GM12873 (cell line): ENCODE results near the gene HIPK2.

Experiments
- TF ChIP-seq, protein P1 (sequence below): IDR thresholded peaks from 2 replicates; pipeline ENCODE4 v1.5.1; 2012; ENCODE audit warnings: low read depth, mild to moderate bottlenecking, moderate library complexity, low read length, control low read depth; ENCODE audit not compliant: insufficient read depth; ENCODE audit errors: missing control alignments

The HIPK2 gene

DNA sequence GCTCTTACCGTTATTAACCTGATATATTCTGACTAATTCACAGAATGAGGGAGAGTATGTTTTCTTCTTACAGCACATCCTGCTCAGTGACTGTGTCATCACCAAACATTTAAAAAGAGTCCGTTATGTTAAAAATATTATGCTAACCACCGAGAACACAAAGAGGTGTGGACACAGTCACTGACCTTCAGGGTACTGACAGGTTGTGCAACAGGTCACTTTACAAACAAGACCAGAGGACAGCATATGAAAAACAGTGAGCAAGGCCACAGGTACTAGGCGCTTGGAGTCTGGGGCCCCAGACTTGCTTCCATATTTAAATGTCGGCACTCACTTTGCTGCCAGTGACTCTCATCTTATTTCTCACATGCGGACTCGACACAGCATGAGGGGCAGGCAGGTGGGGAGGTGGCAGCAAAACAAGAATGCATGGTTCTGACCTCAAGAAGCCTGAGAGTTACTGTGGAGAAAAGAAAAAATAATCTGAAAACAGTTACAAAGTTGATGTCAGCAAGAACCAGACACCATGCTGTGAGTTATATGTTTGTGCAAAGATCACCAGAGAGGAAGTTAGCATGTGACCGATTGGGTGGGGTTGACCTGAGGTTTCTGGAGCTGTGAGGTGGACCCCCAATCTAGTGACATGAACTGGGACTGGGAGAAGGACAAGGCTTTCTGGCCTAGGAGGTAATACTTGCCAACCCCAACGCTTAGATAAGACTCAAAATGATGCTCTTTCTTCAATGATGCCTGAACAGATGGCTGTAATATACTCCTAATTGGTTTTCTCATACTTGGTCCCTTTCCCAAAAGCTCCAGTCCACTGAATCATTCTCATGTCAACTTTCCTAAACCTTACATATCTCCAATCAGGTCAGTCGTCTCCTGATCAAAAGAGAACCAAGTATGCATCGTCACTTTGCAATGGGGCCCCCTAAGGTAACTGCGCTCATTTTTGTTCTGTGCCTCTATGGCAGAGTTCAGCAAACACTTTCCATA lies 102.4 kb downstream of the HIPK2 start:
- TF ChIP-seq, protein P1, sequence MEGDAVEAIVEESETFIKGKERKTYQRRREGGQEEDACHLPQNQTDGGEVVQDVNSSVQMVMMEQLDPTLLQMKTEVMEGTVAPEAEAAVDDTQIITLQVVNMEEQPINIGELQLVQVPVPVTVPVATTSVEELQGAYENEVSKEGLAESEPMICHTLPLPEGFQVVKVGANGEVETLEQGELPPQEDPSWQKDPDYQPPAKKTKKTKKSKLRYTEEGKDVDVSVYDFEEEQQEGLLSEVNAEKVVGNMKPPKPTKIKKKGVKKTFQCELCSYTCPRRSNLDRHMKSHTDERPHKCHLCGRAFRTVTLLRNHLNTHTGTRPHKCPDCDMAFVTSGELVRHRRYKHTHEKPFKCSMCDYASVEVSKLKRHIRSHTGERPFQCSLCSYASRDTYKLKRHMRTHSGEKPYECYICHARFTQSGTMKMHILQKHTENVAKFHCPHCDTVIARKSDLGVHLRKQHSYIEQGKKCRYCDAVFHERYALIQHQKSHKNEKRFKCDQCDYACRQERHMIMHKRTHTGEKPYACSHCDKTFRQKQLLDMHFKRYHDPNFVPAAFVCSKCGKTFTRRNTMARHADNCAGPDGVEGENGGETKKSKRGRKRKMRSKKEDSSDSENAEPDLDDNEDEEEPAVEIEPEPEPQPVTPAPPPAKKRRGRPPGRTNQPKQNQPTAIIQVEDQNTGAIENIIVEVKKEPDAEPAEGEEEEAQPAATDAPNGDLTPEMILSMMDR = no peak

DNA sequence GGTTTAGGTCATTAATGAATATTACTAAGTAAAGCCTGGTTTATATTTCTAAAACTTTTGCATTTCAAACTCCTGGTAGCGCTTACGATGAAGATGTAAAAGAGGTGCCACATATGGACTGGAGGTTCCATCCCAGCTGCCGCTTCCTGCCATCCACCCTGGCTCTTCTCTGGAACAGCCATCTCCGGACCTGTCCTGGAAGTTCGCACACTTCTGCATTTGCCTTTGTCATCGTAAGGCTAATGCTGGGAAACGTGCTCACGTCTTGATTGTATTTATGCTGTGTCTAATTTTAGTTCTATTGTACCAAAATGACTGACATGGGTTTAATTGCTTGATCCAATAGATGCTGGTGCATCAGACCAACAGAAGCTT lies 103.1 kb downstream of the HIPK2 start:
- TF ChIP-seq, protein P1 = no peak

DNA sequence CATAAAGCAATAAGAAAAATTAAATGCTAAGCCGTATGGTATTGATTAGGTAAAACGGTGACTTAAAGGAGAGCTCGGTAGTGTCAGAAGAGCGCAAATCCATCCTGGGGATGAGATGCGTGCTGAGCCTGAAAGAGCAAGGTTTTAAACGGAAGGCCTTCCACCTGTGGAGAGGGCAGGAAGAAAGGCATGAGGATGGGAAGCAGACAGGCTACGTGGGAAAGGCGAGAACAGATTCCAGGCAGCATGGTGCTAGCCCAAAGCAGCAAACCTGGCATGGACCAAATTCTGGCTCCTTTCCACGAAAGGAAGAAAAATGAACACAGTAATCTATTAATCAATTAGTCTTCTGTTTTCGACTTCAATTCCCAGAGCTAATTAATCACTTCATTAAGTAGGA lies 103.5 kb downstream of the HIPK2 start:
- TF ChIP-seq, protein P1 = no peak

DNA sequence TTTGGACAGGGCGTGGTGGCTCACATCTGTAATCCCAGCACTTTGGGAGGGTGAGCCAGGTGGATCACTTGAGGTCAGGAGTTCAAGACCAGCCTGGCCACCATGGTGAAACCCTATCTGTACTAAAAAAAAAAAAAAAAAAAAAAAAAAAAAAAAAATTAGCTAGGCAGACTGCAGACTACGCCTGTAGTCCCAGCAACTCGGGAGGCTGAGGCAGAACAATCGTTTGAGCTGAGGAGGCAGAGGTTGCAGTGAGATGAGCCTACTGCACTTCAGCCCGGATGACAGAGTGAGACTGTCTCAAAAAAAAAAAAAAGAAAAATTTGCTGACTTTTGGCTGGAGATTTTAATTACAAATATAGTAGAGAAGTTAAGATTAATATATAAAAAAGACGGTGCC lies 104.0 kb downstream of the HIPK2 start:
- TF ChIP-seq, protein P1 = no peak

DNA sequence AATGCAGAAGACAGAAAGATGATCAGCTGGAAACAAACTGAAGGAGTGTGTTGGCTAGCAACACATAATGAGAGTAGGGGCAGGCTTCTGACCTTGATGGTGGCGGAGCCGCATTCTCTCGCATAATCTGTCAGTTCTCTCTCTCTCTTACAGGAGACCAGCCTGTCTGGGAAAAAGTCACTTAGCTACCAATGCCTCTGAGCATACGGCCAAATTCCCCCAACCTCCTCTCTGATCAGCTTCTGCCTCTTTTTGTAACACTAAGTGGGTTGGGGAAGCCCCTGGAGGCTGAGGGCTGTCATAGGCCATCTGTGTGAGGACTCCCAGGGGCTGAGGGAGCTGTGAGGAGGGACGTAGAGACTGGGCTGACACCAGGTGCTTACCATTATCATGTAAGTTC lies 104.6 kb downstream of the HIPK2 start:
- TF ChIP-seq, protein P1 = peak; percentile 29

DNA sequence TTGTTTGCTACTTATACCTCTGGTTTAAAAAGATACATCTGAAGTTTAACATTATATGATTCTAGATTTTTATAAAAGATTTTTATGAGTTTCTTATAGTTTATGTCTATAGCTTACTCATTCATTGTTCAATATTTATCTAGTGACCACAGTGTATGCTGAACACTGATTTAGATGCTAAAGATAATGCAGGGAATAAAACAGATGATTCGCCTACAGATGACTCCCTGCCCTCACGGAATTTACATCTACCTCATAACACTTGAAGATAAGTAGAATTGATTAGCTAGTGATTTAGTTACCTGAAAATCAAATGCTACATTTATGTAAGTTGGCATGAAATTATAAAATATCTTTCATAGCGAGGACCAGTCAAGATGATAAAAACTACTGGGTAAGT lies 105.8 kb downstream of the HIPK2 start:
- TF ChIP-seq, protein P1 = no peak

DNA sequence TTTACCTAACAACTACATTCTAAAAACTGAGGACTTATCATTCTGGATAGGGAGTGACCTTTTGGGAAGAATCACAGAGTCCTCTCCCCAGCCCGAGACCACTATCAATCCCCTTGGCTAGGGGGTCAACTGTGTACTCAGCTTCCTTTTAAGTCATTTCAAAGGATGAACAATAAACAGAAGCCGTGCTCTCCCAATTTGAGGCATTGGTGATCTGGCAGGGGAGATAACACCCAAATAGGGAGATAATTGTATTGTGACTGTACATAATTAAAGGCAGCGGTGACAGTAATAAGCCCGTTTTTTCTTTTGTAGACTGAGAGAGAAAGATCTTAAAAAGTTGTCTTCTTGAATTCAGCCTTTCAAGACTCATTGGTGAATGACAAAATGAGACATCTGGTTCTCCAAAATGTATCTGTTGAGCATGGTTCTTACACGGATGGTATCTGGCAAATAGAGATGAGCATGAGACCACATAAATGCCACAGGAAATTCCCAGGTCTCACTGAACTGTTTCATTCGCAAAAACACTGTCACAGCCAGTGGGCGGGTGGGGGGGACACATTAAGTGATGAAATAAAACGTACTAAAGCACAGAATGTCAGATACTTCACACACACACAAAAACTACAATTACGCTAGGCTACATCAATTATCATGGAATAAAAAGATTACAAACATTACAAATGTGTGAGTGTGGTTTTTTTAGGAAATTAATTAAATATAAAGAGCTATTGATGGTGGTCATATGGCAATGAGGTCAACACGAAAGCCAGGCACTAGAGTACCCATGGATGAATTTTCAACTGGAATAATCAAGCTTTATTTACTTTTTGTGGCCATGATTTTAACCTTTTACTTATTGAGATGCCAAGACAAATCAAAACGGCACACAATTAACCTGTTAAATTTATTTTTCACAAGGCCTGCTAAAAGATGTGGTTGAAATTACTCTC lies 108.4 kb downstream of the HIPK2 start:
- TF ChIP-seq, protein P1 = no peak
